ENCODE measurements around the gene LSP1.

GRCh38 chr11:1858154-1858553 is 5.3 kb downstream of the LSP1 start:
- TF ChIP-seq POLR2A (IDR thresholded peaks at IDR 0.05) = no peak
- TF ChIP-seq CTCF (IDR thresholded peaks at IDR 0.05 in 8 of 11, conservative IDR thresholded peaks at IDR 0.05 in 3 of 11) = no peak
- TF ChIP-seq POLR2AphosphoS5 (IDR thresholded peaks at IDR 0.05) = peak; percentile 23 to 40 (median 38)
